ENCODE data around the gene PCDHGB3.

GRCh38 chr5:141330299-141331080 is 39.6 kb upstream of the PCDHGB3 start, which contains the start of gene PCDHGA1:
- TF ChIP-seq ATF3 (CRISPR knock-in tag; conservative IDR thresholded peaks at IDR 0.05) (no peak), CTCF (IDR thresholded peaks at IDR 0.05) (peak; percentile 33; the same call in 1 of the 2 replicates), HMGXB4 (CRISPR knock-in tag; IDR thresholded peaks at IDR 0.05) (no peak), ATF2 (CRISPR knock-in tag; IDR thresholded peaks at IDR 0.05; ENCODE audit: borderline replicate concordance, low read depth) (no peak), RELA (CRISPR knock-in tag; IDR thresholded peaks at IDR 0.05; ENCODE audit: borderline replicate concordance) (no peak), USF2 (CRISPR knock-in tag; IDR thresholded peaks at IDR 0.05) (no peak), TEAD4 (CRISPR knock-in tag; IDR thresholded peaks at IDR 0.05) (no peak), USF1 (CRISPR knock-in tag; IDR thresholded peaks at IDR 0.05) (no peak), ZNF263 (CRISPR knock-in tag; IDR thresholded peaks at IDR 0.05; ENCODE audit: low read depth) (no peak), NFATC4 (CRISPR knock-in tag; IDR thresholded peaks at IDR 0.05) (no peak), FOXJ3 (CRISPR knock-in tag; IDR thresholded peaks at IDR 0.05; ENCODE audit: borderline replicate concordance) (no peak)

Data from WTC11 (cell line).